Measurements from ENCODE around the gene RPS2. TPM values are rescaled to one million over a fixed set of nuclear protein-coding genes. Genes with fewer than 3 reads are reported as not detected.

Gene RPS2
- total RNA-seq, 1 experiment from 2014 or later, result 3,874 TPM

DNA sequence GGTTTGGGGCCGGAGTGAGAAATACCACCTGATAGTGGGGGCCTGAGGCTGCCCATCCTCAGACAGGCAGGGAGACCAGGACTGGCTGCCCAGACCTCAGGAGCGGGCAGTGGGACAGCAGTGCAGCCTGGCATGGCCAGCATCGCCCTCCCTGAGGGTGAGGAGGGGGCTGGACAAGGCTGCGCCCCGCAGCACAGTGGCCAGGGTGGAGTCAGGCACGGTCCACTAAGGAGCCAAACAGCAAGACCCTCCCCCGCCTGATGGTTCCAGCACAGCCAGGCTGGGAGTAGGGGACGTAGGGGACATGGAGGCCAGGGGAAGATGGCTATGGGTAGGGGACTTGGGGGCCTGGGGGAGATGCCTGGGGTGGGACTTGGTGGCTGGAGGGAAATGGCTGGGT lies 41.7 kb upstream of the RPS2 start:
- no peak overlapping the region for H4K5ac ChIP-seq (ENCODE audit: insufficient read length, low read depth, low read length)
- H3K14ac ChIP-seq (ENCODE audit: insufficient read depth, low read length), result no peak overlapping the region; the same call in 1 of the 2 replicates
- no peak overlapping the region for H3K27ac ChIP-seq (ENCODE audit: insufficient read length, low read depth, low read length)
- no peak overlapping the region for H2BK5ac ChIP-seq (ENCODE audit: insufficient read length, low read length)
- H3K27me3 ChIP-seq (ENCODE audit: insufficient read depth, low read length), result no peaks in the 10 kb centered on the region
- H3K9ac ChIP-seq (ENCODE audit: extremely low read depth, insufficient read length, low read length), result no peak overlapping the region
- no peak overlapping the region for H2BK120ac ChIP-seq (ENCODE audit: low read depth, low read length, poor library complexity, severe bottlenecking)
- TF ChIP-seq, protein P1, sequence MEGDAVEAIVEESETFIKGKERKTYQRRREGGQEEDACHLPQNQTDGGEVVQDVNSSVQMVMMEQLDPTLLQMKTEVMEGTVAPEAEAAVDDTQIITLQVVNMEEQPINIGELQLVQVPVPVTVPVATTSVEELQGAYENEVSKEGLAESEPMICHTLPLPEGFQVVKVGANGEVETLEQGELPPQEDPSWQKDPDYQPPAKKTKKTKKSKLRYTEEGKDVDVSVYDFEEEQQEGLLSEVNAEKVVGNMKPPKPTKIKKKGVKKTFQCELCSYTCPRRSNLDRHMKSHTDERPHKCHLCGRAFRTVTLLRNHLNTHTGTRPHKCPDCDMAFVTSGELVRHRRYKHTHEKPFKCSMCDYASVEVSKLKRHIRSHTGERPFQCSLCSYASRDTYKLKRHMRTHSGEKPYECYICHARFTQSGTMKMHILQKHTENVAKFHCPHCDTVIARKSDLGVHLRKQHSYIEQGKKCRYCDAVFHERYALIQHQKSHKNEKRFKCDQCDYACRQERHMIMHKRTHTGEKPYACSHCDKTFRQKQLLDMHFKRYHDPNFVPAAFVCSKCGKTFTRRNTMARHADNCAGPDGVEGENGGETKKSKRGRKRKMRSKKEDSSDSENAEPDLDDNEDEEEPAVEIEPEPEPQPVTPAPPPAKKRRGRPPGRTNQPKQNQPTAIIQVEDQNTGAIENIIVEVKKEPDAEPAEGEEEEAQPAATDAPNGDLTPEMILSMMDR (conservative IDR thresholded peaks at IDR 0.05), result no peak
- DNase-seq, result no peak
- H2AFZ ChIP-seq (ENCODE audit: low read length), result no peak overlapping the region
- no peak overlapping the region for H4K91ac ChIP-seq (ENCODE audit: insufficient read length, low read depth, low read length)
- H3K4me2 ChIP-seq (ENCODE audit: insufficient read depth, insufficient read length, low read length), result no peak overlapping the region
- no peak overlapping the region for H3K18ac ChIP-seq (ENCODE audit: insufficient read length, low read depth, low read length)
- H3K4me1 ChIP-seq (ENCODE audit: insufficient read depth, low read length), result peaks cover 6% of the 10 kb centered on the region; the same call in 1 of the 2 replicates
- no peak overlapping the region for H4K8ac ChIP-seq (replicated peaks; ENCODE audit: insufficient read length, low read depth, low read length)
- Mint-ChIP-seq H3K36me3 (ENCODE audit: insufficient read depth in 1 of 3, low read depth in 3 of 3) (peaks cover 14 to 26% (median 25%) of the 10 kb centered on the region in 3 experiments), H3K4me1 (peaks cover 22 to 36% of the 10 kb centered on the region in 2 experiments), H3K9me3 (no peaks in the 10 kb centered on the region; a peak in 1 of 5 replicates), H3K4me3 (peak overlapping the region in 1 of 2 experiments; percentile 46; a peak in 2 of 5 replicates), H3K27ac (peak overlapping the region in 1 of 3 experiments; percentile 80; a peak in 3 of 7 replicates), H3K27me3 (ENCODE audit: low read depth) (no peaks in the 10 kb centered on the region; the same call in 1 of the 2 replicates)
- no peak overlapping the region for H2BK15ac ChIP-seq (ENCODE audit: low read depth, low read length)
- H2BK20ac ChIP-seq (ENCODE audit: low read depth, low read length, poor library complexity, severe bottlenecking), result no peak overlapping the region
- H3K79me2 ChIP-seq (ENCODE audit: insufficient read depth, low read length), result peaks cover 26% of the 10 kb centered on the region; the same call in 1 of the 2 replicates
- H3K79me1 ChIP-seq (ENCODE audit: insufficient read depth, low read depth, low read length, poor library complexity, severe bottlenecking), result peaks cover 24% of the 10 kb centered on the region
- H4K20me1 ChIP-seq (ENCODE audit: control insufficient read depth, insufficient read depth, insufficient read length), result no peaks in the 10 kb centered on the region
- H3K23ac ChIP-seq (ENCODE audit: insufficient read length, low read depth, low read length), result no peak overlapping the region
- H2BK12ac ChIP-seq (ENCODE audit: insufficient read length, low read depth, low read length), result no peak overlapping the region
- no peak overlapping the region for H2AK5ac ChIP-seq (ENCODE audit: insufficient read length, low read length)
- peaks cover 11% of the 10 kb centered on the region for H3K23me2 ChIP-seq (ENCODE audit: insufficient read length, low read depth, low read length, poor library complexity, severe bottlenecking)
- no peak overlapping the region for H3T11ph ChIP-seq (ENCODE audit: low read length)
- WGBS (ENCODE audit: extremely low coverage, insufficient read length, low lambda C conversion rate), result no CpG with 5 or more reads among the region's 8 CpGs
- H3K56ac ChIP-seq (ENCODE audit: insufficient read length, low read depth, low read length), result no peak overlapping the region
- no peak overlapping the region for H3K4ac ChIP-seq (ENCODE audit: low read depth, low read length)
- no peaks in the 10 kb centered on the region for H3K9me3 ChIP-seq (ENCODE audit: control insufficient read depth, low read depth, low read length)

Data from H9 (cell line).